HG03064 (cell line): ENCODE results near the gene CEBPA.
"Not testable (repeated sequence)": the region's sequence is repeated elsewhere in the genome, so short reads cannot be mapped to it uniquely, and the experiment has no call there.

ENCODE experiments used
- ATAC-seq: cut with Tn5 transposase; IDR thresholded peaks from one replicate; pipeline ENCODE4 v1.9.1; 2021; ENCODE audit warnings: low read depth; ENCODE audit not compliant: unreplicated experiment

CEBPA gene

GRCh38 chr19:33301900-33302174 lies 497 bp downstream of the CEBPA start:
- no peak for ATAC-seq

DNA sequence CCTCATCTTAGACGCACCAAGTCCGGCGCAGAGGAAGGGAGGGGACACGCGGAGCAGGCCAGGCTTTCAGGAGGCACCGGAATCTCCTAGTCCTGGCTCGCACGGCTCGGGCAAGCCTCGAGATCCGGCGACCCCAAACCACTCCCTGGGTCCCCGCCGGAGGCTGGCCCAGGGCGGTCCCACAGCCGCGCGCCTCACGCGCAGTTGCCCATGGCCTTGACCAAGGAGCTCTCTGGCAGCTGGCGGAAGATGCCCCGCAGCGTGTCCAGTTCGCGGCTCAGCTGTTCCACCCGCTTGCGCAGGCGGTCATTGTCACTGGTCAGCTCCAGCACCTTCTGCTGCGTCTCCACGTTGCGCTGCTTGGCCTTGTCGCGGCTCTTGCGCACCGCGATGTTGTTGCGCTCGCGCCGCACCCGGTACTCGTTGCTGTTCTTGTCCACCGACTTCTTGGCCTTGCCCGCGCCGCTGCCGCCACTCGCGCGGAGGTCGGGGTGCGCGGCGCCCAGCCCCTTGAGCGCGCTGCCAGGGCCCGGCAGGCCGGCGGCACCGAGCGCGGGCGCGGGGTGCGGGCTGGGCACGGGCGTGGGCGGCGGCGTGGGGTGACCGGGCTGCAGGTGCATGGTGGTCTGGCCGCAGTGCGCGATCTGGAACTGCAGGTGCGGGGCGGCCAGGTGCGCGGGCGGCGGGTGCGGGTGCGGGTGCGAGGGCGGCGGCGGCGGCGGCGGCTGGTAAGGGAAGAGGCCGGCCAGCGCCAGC lies 1.0 kb downstream of the CEBPA start:
- ATAC-seq, result no peak

- ATAC-seq, result no peak
Observed at GRCh38 chr19:33300894-33301143, 1.5 kb downstream of the CEBPA start.

DNA sequence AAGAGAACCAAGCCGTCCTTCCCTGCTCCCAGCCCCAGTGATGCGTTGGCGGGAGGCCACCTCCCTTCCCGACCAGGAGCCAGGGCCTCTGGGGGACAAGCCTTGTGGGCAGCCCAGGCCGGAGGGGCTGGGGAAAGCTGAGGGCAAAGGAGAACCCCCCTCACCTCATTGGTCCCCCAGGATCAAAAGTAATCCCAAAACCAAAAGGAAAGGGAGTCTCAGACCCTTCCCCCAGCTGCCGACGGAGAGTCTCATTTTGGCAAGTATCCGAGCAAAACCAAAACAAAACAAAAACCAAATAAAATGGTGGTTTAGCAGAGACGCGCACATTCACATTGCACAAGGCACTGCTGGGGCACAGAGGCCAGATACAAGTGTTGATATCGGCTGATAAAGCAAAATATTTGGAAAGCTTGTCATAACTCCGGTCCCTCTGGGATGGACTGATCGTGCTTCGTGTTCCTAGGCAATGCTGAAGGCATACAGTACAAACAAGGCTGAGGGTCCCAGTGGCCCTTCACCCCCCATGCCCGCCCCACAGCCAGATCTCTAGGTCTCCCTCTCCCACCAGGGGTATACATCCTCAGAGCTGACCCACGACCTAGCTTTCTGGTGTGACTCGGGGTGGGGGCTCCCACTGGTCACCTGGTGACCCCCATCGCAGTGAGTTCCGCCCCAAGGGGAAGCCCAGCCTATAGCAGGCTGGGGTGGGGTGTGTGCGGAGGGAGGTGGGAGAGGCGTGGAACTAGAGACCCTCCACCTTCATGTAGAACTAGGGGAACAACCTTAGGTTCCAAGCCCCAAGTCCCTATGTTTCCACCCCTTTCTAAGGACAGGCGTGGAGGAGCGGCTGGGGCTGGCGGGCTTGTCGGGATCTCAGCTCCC lies 2.1 kb downstream of the CEBPA start:
- ATAC-seq, result no peak

DNA sequence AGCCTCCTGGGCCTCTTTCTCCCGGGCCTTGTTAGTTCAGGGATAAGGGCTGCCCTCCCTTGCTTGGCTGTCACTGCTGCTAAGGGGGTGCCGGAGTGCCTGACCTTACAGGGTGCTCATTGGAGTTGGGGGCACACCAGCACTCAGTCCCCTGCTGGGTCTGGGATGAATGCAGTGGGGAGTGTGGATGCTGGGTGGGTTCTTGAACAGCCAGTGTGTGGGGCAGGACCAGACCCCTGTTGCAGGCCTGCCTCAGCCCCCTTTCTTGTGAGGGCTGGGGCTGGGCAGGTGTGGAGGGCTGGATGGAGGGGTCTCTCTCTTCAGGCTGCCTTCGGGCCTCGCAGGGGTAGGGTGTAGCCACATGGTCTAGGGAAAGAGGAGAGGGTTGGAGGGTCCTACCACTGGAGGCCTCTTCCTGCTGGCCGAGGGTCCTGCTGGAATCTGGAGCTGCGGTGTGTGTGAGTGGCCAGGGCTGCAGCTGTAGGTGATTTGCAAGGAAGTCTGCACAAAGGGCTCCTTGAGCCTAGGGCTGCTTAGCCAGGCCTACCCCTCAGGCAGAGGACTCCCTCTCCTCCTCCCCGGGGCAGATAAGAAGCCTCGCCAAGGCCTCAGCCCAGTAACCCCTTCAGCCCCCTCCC lies 3.2 kb downstream of the CEBPA start:
- ATAC-seq, result no peak

- no peak for ATAC-seq
Observed at GRCh38 chr19:33298146-33298911, 4.0 kb downstream of the CEBPA start.

- ATAC-seq, result no peak
Observed at GRCh38 chr19:33297401-33298145, 4.8 kb downstream of the CEBPA start.

DNA sequence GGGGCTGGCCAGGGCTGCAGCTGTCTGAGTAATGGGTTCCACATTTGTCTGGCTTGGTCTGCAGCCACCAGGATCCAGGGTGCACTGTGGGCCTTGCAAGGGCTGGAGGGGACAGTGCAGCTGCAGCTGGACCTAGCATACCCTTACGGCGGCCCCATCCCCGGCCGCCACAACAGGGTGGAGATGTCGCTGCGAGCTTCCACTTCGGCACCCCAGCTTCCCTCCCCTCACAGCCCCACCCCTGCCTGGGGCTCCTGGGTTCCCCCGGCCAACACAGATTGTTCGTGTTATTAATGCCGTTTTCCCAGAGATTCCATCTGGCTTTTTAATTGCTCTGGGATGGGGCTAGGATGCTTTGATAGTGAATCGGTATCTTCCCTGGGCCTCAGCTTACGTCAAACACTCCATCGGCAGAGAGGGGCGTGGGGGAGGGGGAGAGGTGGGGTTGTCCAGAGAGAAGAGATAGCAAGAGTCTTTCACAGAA lies 5.8 kb downstream of the CEBPA start:
- ATAC-seq, result no peak

DNA sequence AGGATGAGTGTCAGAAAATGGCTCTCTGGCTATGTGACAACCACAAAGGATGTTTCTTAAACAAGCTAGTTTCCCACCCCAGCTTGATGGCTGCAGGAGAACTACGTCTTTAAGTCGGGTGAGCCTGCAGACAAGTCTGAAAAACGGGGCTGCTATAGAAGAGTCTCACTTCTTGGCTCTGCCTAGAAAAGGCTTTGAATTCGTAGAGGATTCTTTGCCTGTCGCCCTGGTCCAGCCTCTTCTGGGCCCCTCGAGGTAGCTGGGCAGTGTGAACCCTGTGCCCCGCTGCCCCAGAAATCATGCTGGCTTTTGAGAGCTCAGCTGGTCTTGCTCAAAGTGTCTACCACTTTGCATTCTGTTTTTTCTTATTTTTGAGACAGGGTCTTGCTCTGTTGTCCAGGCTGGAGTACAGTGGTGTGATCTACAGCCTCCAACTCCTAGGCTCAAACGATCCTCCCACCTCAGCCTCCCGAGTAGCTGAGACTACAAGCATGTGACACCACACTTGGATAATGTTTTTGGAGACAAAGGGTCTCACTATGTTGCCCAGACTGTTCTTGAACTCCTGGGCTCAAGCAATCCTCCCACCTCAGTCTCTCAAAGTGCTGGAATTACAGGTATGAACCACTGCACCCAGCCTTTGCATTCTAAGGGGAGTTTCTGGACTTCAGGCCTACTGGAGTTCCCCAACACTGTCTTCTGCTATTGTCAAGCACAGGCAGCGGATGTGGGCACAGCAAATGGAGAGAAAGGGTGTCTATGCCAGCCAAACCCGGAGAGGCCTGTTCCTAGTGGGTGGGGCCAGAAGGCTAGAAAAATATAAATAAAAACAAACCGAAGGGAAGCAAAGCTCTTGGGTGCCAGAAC lies 6.5 kb downstream of the CEBPA start:
- no peak for ATAC-seq

- not testable (repeated sequence) for ATAC-seq
Observed at GRCh38 chr19:33295046-33295445, 7.3 kb downstream of the CEBPA start.

DNA sequence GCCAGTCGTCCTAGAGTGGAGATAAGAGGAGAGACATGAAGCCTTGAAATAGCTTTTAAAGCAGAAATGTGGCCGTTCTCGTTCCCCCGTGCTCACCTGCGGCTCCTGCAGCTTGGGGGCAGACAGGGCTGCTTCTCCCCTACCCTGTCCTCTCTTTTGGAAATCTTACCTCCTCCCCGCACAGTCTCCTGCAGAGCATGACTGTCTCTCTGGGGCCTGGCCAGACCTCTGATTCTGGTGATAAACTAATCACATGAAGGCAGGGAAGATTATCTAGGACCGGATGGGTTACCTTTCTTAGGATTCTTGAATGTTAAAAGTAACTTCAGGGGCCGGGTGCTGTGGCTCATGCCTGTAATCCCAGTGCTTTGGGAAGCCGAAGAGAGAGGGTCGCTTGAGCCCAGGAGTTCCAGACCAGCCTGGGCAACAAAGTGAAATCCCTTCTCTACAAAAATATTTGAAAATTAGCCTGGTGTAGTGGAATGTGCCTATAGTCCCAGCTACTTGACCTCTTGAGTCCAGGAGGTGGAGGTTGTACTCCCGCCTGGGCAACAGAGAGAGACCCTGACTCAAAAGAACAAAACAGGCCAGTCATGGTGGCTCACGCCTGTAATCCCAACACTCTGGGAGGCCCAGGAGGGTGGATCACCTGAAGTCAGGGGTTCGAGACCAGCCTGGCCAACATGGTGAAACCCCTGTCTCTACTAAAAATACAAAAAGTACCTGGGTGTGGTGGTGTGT lies 8.1 kb downstream of the CEBPA start:
- ATAC-seq, result no peak

DNA sequence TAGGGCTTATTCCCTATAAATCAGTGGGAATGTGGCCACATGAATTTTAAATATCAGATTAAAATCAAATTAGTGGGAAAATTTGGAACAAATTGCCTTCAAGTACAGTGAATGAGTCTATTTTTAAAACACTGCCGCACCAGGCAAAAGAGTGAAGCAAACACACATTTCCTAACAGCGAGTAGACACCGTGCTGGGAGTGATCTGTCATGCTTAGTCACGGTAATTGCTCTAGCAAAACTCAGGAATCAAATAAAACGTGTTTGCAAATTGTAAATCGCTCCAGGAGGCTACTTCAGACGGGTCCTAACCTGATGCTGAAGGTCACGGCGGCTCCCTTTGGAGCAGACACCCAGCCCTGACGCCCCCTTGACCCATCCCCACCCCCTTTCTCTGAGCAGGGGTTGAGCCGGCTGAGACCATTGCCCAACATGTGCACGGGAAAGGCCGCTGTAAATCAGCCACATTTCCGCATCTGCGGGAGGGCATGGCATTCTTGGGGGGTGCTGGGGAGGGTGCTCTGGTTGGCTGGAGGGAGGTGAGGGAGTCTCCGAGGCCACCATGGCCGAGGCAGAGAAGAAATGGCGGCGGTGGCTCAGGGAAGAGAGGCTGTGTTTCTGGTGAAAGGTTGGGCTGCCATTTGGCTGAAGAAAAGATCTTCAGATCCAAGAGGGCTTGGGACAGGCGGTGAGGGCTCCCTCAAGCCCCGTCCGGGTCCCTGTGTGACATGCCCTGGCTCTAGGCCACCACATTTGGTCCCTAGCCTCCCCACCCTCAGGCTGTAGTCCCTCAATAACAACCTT lies 8.9 kb downstream of the CEBPA start:
- no peak for ATAC-seq

DNA sequence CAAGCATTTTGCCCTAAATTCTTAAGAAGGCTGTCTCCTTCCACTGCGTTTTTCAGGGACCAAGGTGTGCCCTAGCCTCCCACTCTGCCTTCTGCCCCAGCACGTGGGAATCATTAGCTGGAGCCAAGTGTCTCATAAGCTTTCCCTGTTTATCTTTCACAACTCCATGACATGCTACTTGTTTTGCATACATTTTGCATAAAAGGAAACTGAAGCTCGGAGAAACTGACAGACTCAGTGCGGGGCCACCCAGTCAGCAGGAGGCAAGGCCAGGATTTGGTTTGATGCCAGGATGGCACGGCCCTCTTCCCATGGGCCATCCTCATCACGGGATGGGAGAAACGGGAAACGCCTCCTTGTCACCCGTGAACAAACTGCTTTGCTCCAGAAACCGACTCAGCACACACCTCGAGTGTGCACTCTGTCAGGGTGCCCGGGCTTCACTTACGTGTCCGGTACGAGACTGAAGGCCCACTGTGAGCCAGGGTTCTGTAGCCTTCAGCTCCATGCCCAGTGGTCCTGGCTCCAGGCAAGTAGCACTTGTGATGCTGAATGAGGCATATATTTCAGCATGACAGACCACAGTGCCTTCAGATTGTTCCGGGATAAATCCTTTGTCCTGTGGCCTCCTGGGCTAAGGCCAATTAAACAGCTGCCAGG lies 9.6 kb downstream of the CEBPA start:
- no peak for ATAC-seq

- no peak for ATAC-seq
Observed at GRCh38 chr19:33291623-33292534, 10.5 kb downstream of the CEBPA start.

GRCh38 chr19:33290956-33291622 lies 11.2 kb downstream of the CEBPA start:
- no peak for ATAC-seq
